IMR-90 (cell line): ENCODE results near the gene BPIFB2. TPM values are rescaled to one million over a fixed set of nuclear protein-coding genes. Genes with fewer than 3 reads are reported as not detected.

Experiments
- ATAC-seq: fragments of 200-7000 bp; cut with Tn5 transposase; 2 replicates; pipeline ENCODE4 v1.9.1; 2020; ENCODE audit warnings: low read depth, mild to moderate bottlenecking, moderate library complexity
- BruUV-seq: library from RNA; stranded (reverse); fragments of 400-500 nt; replicated peaks from 2 replicates; lab custom pipeline; 2021; lab: Mats Ljungman, UMichigan
- CTCF ChIA-PET: fragments of 300-600 bp; formaldehyde crosslinking; extraction: SDS; loops from one replicate; lab custom pipeline; 2021; ENCODE audit warnings: antibody characterized with exemption; lab: Yijun Ruan, JAX
- POLR2A ChIA-PET: fragments of 300-600 bp; sonication (Branson Sonifier 250); formaldehyde crosslinking; loops from one replicate; lab custom pipeline; 2022; ENCODE audit warnings: antibody characterized with exemption; ENCODE audit not compliant: unreplicated experiment; lab: Charles Lee
- DNase-seq: peaks from one replicate; pipeline ENCODE4 v3.0.0; 2013
- H2AFZ ChIP-seq: replicated peaks from 2 replicates; pipeline ENCODE3; 2013; ENCODE audit warnings: low read length, mild to moderate bottlenecking; ENCODE audit not compliant: poor library complexity
- H2AK5ac ChIP-seq: 2 replicates; pipeline ENCODE4 v1.6.1; 2013; ENCODE audit warnings: low read depth, low read length, inconsistent platforms
- H2AK9ac ChIP-seq: replicated peaks from 2 replicates; pipeline ENCODE3; 2013; ENCODE audit warnings: mild to moderate bottlenecking, low read depth, low read length, moderate library complexity; ENCODE audit not compliant: poor library complexity
- H2BK120ac ChIP-seq: 2 replicates; pipeline ENCODE4 v1.6.1; 2013; ENCODE audit warnings: low read depth, low read length, inconsistent platforms
- H2BK15ac ChIP-seq: 3 replicates; pipeline ENCODE4 v1.6.1; 2013; ENCODE audit warnings: low read depth, low read length, inconsistent platforms
- H2BK20ac ChIP-seq: 2 replicates; pipeline ENCODE4 v1.6.1; 2013; ENCODE audit warnings: low read depth, mild to moderate bottlenecking, inconsistent platforms, low read length, moderate library complexity
- H2BK5ac ChIP-seq: 2 replicates; pipeline ENCODE4 v1.6.1; 2013; ENCODE audit warnings: mild to moderate bottlenecking, low read depth, low read length, inconsistent platforms; ENCODE audit not compliant: poor library complexity, severe bottlenecking
- H3K14ac ChIP-seq: replicated peaks from 2 replicates; pipeline ENCODE4 v1.6.1; 2013; ENCODE audit warnings: low read depth, low read length, inconsistent platforms
- H3K18ac ChIP-seq: 2 replicates; pipeline ENCODE4 v1.6.1; 2013; ENCODE audit warnings: low read depth, low read length, control low read depth
- H3K23ac ChIP-seq: 2 replicates; pipeline ENCODE4 v1.6.1; 2013; ENCODE audit warnings: low read depth, low read length, inconsistent platforms
- H3K27ac ChIP-seq: 2 replicates; pipeline ENCODE4 v1.5.1; 2013; ENCODE audit warnings: mild to moderate bottlenecking, control low read depth, low read length; ENCODE audit not compliant: insufficient read depth
- H3K27me3 ChIP-seq: 2 replicates; pipeline ENCODE4 v1.6.1; 2013; ENCODE audit warnings: low read length; ENCODE audit not compliant: control insufficient read depth, insufficient read depth
- H3K36me3 ChIP-seq: 2 replicates; pipeline ENCODE4 v1.6.1; 2013; ENCODE audit warnings: low read length, mixed read lengths; ENCODE audit not compliant: control insufficient read depth, insufficient read depth
- H3K4ac ChIP-seq: 2 replicates; pipeline ENCODE4 v1.6.1; 2013; ENCODE audit warnings: low read depth, low read length, inconsistent platforms
- H3K4me1 ChIP-seq: 2 replicates; pipeline ENCODE4 v1.6.1; 2013; ENCODE audit warnings: low read length, mixed read lengths; ENCODE audit not compliant: control insufficient read depth, insufficient read depth
- H3K4me2 ChIP-seq: 2 replicates; pipeline ENCODE4 v1.6.1; 2013; ENCODE audit warnings: low read depth, mild to moderate bottlenecking, control low read depth, low read length, moderate library complexity
- H3K4me3 ChIP-seq: 2 replicates; pipeline ENCODE4 v1.5.1; 2013; ENCODE audit warnings: low read depth, mild to moderate bottlenecking, control low read depth, low read length, moderate library complexity; ENCODE audit not compliant: insufficient read depth
- H3K56ac ChIP-seq: 2 replicates; pipeline ENCODE4 v1.6.1; 2013; ENCODE audit warnings: low read length, inconsistent platforms; ENCODE audit not compliant: insufficient read depth; ENCODE audit errors: extremely low read depth
- H3K79me1 ChIP-seq, 2 experiments: 2 replicates each; pipeline ENCODE4 v1.6.1; 2013; ENCODE audit warnings: low read length in 2 of 2, inconsistent platforms in 1 of 2, low read depth in 1 of 2
- H3K9ac ChIP-seq: 2 replicates; pipeline ENCODE4 v1.6.1; 2013; ENCODE audit warnings: low read depth, low read length, control low read depth
- H3K9me1 ChIP-seq: 2 replicates; pipeline ENCODE4 v1.6.1; 2013; ENCODE audit warnings: low read length, inconsistent platforms; ENCODE audit not compliant: insufficient read depth
- H3K9me3 ChIP-seq: 2 replicates; pipeline ENCODE4 v1.6.1; 2013; ENCODE audit warnings: low read length; ENCODE audit not compliant: control insufficient read depth, insufficient read depth
- H4K20me1 ChIP-seq: 2 replicates; pipeline ENCODE4 v1.6.1; 2013; ENCODE audit warnings: low read length, inconsistent platforms; ENCODE audit not compliant: insufficient read depth
- H4K5ac ChIP-seq: 2 replicates; pipeline ENCODE4 v1.6.1; 2013; ENCODE audit warnings: mild to moderate bottlenecking, low read depth, low read length, control low read depth
- H4K8ac ChIP-seq, 2 experiments: 2 replicates each; pipeline ENCODE4 v1.6.1; 2013; ENCODE audit warnings: low read depth in 2 of 2, low read length in 2 of 2, control low read depth in 1 of 2, inconsistent platforms in 1 of 2
- H4K91ac ChIP-seq: 2 replicates; pipeline ENCODE4 v1.6.1; 2013; ENCODE audit warnings: low read depth, low read length, inconsistent platforms; ENCODE audit not compliant: insufficient read depth
- NFE2L2 ChIP-seq: fragments of 150-350 bp; IDR thresholded peaks from 2 replicates; pipeline ENCODE4 v1.6.1; 2016; ENCODE audit warnings: low read depth, mild to moderate bottlenecking, low read length
- RAD21 ChIP-seq: IDR thresholded peaks from 2 replicates; pipeline ENCODE4 v1.6.1; 2012; ENCODE audit warnings: low read length, improper control_type of control experiment
- WGBS, 2 experiments: methylation state at CpG; one replicate each; pipeline versions ENCODE4 v1.1.5 to v1.1.7; 2013; ENCODE audit warnings: missing lambda C conversion rate in 2 of 2; ENCODE audit not compliant: insufficient read length in 1 of 2; ENCODE audit errors: extremely low coverage in 2 of 2; 5-methylcytosine and 5-hydroxymethylcytosine counted together
- dilution Hi-C: fragments of 300-500 bp; cut with HindIII; formaldehyde crosslinking; loops from one replicate; pipeline ENCODE4 v1.14.3; 2018; ENCODE audit warnings: low sequenced_read_pairs; ENCODE audit not compliant: unreplicated experiment
- in situ Hi-C: fragments of 300-500 bp; cut with MboI; formaldehyde crosslinking; loops from 3 replicates; pipeline ENCODE4 v1.14.3; 2019; ENCODE audit warnings: low sequenced_read_pairs, inconsistent platforms, mixed read lengths
- intact Hi-C: fragments of 100-400 bp; cut with micrococcal nuclease; formaldehyde crosslinking; loops from 2 replicates; pipeline ENCODE4 v1.10.0; 2022
- polyA plus RNA-seq, 3 experiments: library from polyadenylated mRNA; depleted of rRNA; stranded (reverse); fragments of >200 nt; gene quantifications; 2 replicates each; pipeline ENCODE4 v1.2.3, GENCODE V29; 2012; ENCODE audit warnings: low replicate concordance in 1 of 3
- total RNA-seq: library from RNA; depleted of rRNA; stranded (reverse); fragments of >200 nt; gene quantifications from 2 replicates; pipeline ENCODE4 v1.2.3, GENCODE V29; 2012

Gene BPIFB2
- total and polyA plus RNA-seq, 2 of the 4 experiments (the other 2 are of a cell fraction): not detected

- Histone ChIP-seq H4K8ac (no peak overlapping the region), H3K4me2 (no peak overlapping the region), H4K20me1 (no peaks in the 10 kb centered on the region), H3K27me3 (peaks cover 12% of the 10 kb centered on the region), H2AFZ (no peak overlapping the region), H2BK5ac (no peak overlapping the region), H4K5ac (no peak overlapping the region), H3K18ac (no peak overlapping the region), H2BK20ac (no peak overlapping the region), H3K9me1 (no peaks in the 10 kb centered on the region), H2BK120ac (no peak overlapping the region), H2AK5ac (no peak overlapping the region), H3K4ac (no peak overlapping the region), H3K9me3 (no peaks in the 10 kb centered on the region), H3K4me1 (no peaks in the 10 kb centered on the region), H3K36me3 (no peaks in the 10 kb centered on the region), H3K23ac (no peak overlapping the region), H3K79me1 (no peaks in the 10 kb centered on the region), H3K9ac (no peak overlapping the region), H2AK9ac (no peak overlapping the region), H3K14ac (no peak overlapping the region), H4K91ac (no peak overlapping the region), H3K56ac (no peak overlapping the region), H3K27ac (no peak overlapping the region), H2BK15ac (no peak overlapping the region), H3K4me3 (no peak overlapping the region)
- BruUV-seq: no TSS peak
- POLR2A ChIA-PET: no interaction called here
- no peak for DNase-seq
- CTCF ChIA-PET: no interaction called here
- in situ Hi-C loops (no loop called here), dilution Hi-C loops (no loop called here), intact Hi-C loops (no loop called here)
- ATAC-seq: no peak
- WGBS, 2 experiments: no CpG with 5 or more reads among the region's 3 CpGs
- no peak for TF ChIP-seq RAD21
- TF ChIP-seq NFE2L2: no peak
Observed at GRCh38 chr20:33067806-33068205, 60.3 kb downstream of the BPIFB2 start.
